HG03159 (cell line): ENCODE measurements around the gene HMCN1.

Experiments used
- ATAC-seq: cut with Tn5 transposase; IDR thresholded peaks from one replicate; pipeline ENCODE4 v1.9.1; 2021; ENCODE audit warnings: mild to moderate bottlenecking, moderate library complexity; ENCODE audit not compliant: unreplicated experiment

Gene HMCN1

GRCh38 chr1:185798505-185798904 is 64.3 kb downstream of the HMCN1 start:
- ATAC-seq = no peak

GRCh38 chr1:185803241-185803640 is 69.0 kb downstream of the HMCN1 start:
- ATAC-seq = no peak

- ATAC-seq = no peak
Observed at GRCh38 chr1:185804206-185804605, 70.0 kb downstream of the HMCN1 start.

GRCh38 chr1:185804608-185805007 is 70.4 kb downstream of the HMCN1 start:
- no peak for ATAC-seq

GRCh38 chr1:185807275-185807674 is 73.1 kb downstream of the HMCN1 start:
- no peak for ATAC-seq

GRCh38 chr1:185808631-185809030 is 74.4 kb downstream of the HMCN1 start:
- ATAC-seq = no peak

GRCh38 chr1:185811073-185811709 is 77.0 kb downstream of the HMCN1 start:
- no peak for ATAC-seq

GRCh38 chr1:185812934-185813333 is 78.7 kb downstream of the HMCN1 start:
- ATAC-seq = no peak

GRCh38 chr1:185813401-185813979 is 79.3 kb downstream of the HMCN1 start:
- peak; percentile 84 for ATAC-seq

GRCh38 chr1:185816460-185816859 is 82.3 kb downstream of the HMCN1 start:
- no peak for ATAC-seq

- no peak for ATAC-seq
Observed at GRCh38 chr1:185819798-185820197, 85.6 kb downstream of the HMCN1 start.

- no peak for ATAC-seq
Observed at GRCh38 chr1:185821612-185822385, 87.6 kb downstream of the HMCN1 start.

- no peak for ATAC-seq
Observed at GRCh38 chr1:185823467-185823866, 89.3 kb downstream of the HMCN1 start.

GRCh38 chr1:185824106-185824505 is 89.9 kb downstream of the HMCN1 start:
- no peak for ATAC-seq

- ATAC-seq = no peak
Observed at GRCh38 chr1:185825556-185825955, 91.4 kb downstream of the HMCN1 start.

- no peak for ATAC-seq
Observed at GRCh38 chr1:185834371-185834905, 100.2 kb downstream of the HMCN1 start.

GRCh38 chr1:185835191-185835590 is 101.0 kb downstream of the HMCN1 start:
- no peak for ATAC-seq

- no peak for ATAC-seq
Observed at GRCh38 chr1:185837711-185838110, 103.5 kb downstream of the HMCN1 start.

GRCh38 chr1:185838111-185838510 is 103.9 kb downstream of the HMCN1 start:
- ATAC-seq = no peak

- ATAC-seq = no peak
Observed at GRCh38 chr1:185840880-185841279, 106.7 kb downstream of the HMCN1 start.

GRCh38 chr1:185843297-185843869 is 109.2 kb downstream of the HMCN1 start:
- ATAC-seq = no peak

GRCh38 chr1:185843986-185844385 is 109.8 kb downstream of the HMCN1 start:
- ATAC-seq = no peak
